NCI-H774 (cell line): ENCODE measurements around the gene TRPM8.

Experiments used
- DNase-seq: peaks from one replicate; lab custom pipeline; 2025; lab: John Stamatoyannopoulos, UW

TRPM8 gene

GRCh38 chr2:234001380-234002160, 84.4 kb downstream of the TRPM8 start:
- DNase-seq = no peak

GRCh38 chr2:234002281-234002680, 85.1 kb downstream of the TRPM8 start:
- DNase-seq = no peak

- no peak for DNase-seq
Measured at GRCh38 chr2:234003972-234004617, 86.9 kb downstream of the TRPM8 start.

GRCh38 chr2:234005126-234005525, 88.0 kb downstream of the TRPM8 start:
- no peak for DNase-seq

GRCh38 chr2:234006501-234006900, 89.3 kb downstream of the TRPM8 start:
- DNase-seq = no peak

- no peak for DNase-seq
Measured at GRCh38 chr2:234014427-234014826, 97.3 kb downstream of the TRPM8 start.

- DNase-seq = no peak
Measured at GRCh38 chr2:234015861-234016260, 98.7 kb downstream of the TRPM8 start.

GRCh38 chr2:234019896-234020295, 102.7 kb downstream of the TRPM8 start:
- DNase-seq = peak; percentile 34

- DNase-seq = no peak
Measured at GRCh38 chr2:234020332-234020731, 103.2 kb downstream of the TRPM8 start.

- DNase-seq = no peak
Measured at GRCh38 chr2:234022424-234022823, 105.3 kb downstream of the TRPM8 start.

GRCh38 chr2:234024304-234024703, 107.1 kb downstream of the TRPM8 start:
- no peak for DNase-seq

GRCh38 chr2:234025466-234025865, 108.3 kb downstream of the TRPM8 start:
- no peak for DNase-seq

GRCh38 chr2:234025891-234026401, 108.8 kb downstream of the TRPM8 start:
- DNase-seq = no peak

- no peak for DNase-seq
Measured at GRCh38 chr2:234026693-234027254, 109.6 kb downstream of the TRPM8 start.

GRCh38 chr2:234027641-234028040, 110.5 kb downstream of the TRPM8 start:
- no peak for DNase-seq

- no peak for DNase-seq
Measured at GRCh38 chr2:234029150-234029733, 112.1 kb downstream of the TRPM8 start.

GRCh38 chr2:234031207-234031606, 114.0 kb downstream of the TRPM8 start:
- DNase-seq = no peak

- no peak for DNase-seq
Measured at GRCh38 chr2:234032279-234032856, 115.2 kb downstream of the TRPM8 start.

GRCh38 chr2:234033174-234033573, 116.0 kb downstream of the TRPM8 start:
- no peak for DNase-seq

- DNase-seq = no peak
Measured at GRCh38 chr2:234033885-234034284, 116.7 kb downstream of the TRPM8 start.

GRCh38 chr2:234038076-234038802, 121.1 kb downstream of the TRPM8 start:
- no peak for DNase-seq

- DNase-seq = no peak
Measured at GRCh38 chr2:234044157-234044556, 127.0 kb downstream of the TRPM8 start.
